Ovary (tissue), 9 donors: ENCODE data around the gene NUDT17. TPM values are rescaled to one million over a fixed set of nuclear protein-coding genes. Genes with fewer than 3 reads are reported as not detected.

ENCODE experiments used
- DNase-seq, 5 donors: peaks; one replicate each; pipeline ENCODE4 v3.0.0-alpha.2; 2019 to 2020
- H3K27ac ChIP-seq, 2 donors: fragments of 200-600 bp; one replicate each; pipeline versions ENCODE4 v1.5.1 to v1.8.0; 2019 to 2022
- H3K27me3 ChIP-seq: fragments of 200-600 bp; one replicate; pipeline ENCODE4 v1.8.0; 2022
- H3K36me3 ChIP-seq: fragments of 200-600 bp; sonication (generic); one replicate; pipeline ENCODE4 v1.5.1; 2019
- H3K4me1 ChIP-seq: one replicate; pipeline ENCODE4 v1.8.1; 2013; ENCODE audit warnings: mild to moderate bottlenecking, moderate library complexity; ENCODE audit not compliant: insufficient read depth
- H3K4me3 ChIP-seq: fragments of 200-600 bp; sonication (generic); one replicate; pipeline ENCODE4 v1.5.1; 2017
- H3K9me3 ChIP-seq, 2 donors: fragments of 200-600 bp in 1 of 2; sonication (generic) in 1 of 2; one replicate each; pipeline versions ENCODE4 v1.5.1 to v1.8.1; 2013 to 2019; ENCODE audit warnings: mild to moderate bottlenecking in 1 of 2, moderate library complexity in 1 of 2
- EP300 ChIP-seq: sonication (generic); formaldehyde crosslinking; IDR thresholded peaks from one replicate; pipeline ENCODE4 v1.6.1; 2017; ENCODE audit warnings: antibody characterized with exemption
- POLR2A ChIP-seq: fragments of 450-650 bp; IDR thresholded peaks from one replicate; pipeline ENCODE4 v1.6.1; 2017; ENCODE audit warnings: antibody characterized with exemption, mild to moderate bottlenecking, moderate library complexity
- WGBS, 3 donors: extraction: QIAGEN DNeasy Blood & Tissue Kit in 1 of 3; methylation state at CpG; one replicate each; pipeline versions ENCODE4 v1.1.5 to v1.1.7; 2013 to 2017; 5-methylcytosine and 5-hydroxymethylcytosine counted together
- intact Hi-C, 4 donors: fragments of 100-400 bp; cut with DNase I; formaldehyde crosslinking; loops; one replicate each; pipeline versions ENCODE4 v1.11.0 to v1.15.1; 2022 to 2023
- polyA plus RNA-seq, 2 donors: library from polyadenylated mRNA; stranded (reverse); fragments of 200-250 nt in 1 of 2; fragments of 350-450 nt in 1 of 2; fragmentation: Illumina TruSeq in 1 of 2; extraction: RNeasy Lipid Tissue Mini Kit (QIAGEN cat#74804) in 1 of 2; gene quantifications; one replicate each; pipeline ENCODE4 v1.2.3, GENCODE V29; 2013 to 2014
- total RNA-seq, 7 donors: library from RNA; depleted of rRNA in 2 of 7; stranded (reverse); fragments of >200 nt in 2 of 7; fragmentation: NEBNext Ultra II Directional in 3 of 7; extraction: Animal tissue kit (Norgen Biotek cat#: 25700) in 3 of 7; gene quantifications; one replicate each; pipeline versions ENCODE4 v1.1.0 to v1.2.4, GENCODE V29; 2016 to 2023
- TF ChIP-seq, protein P1 (sequence below), 3 donors: fragments of 450-650 bp in 2 of 3; fragments of 200-600 bp in 1 of 3; IDR thresholded peaks; one replicate each; pipeline versions ENCODE4 v1.5.1 to v1.8.0; 2016 to 2022; ENCODE audit warnings: antibody characterized with exemption in 3 of 3, mild to moderate bottlenecking in 1 of 3
- donor health status: DM: no; HTN: no; CAD: no; lungs with moderate emphysema.
- donor health status: DM: no; HTN: no; CAD: no.
- donor health status: Bipolar disorder and iron deficiency.
- donor health status: DM: yes; HTN: yes; CAD: no.
- donor health status: DM: no; HTN: no; CAD: no.
- donor health status: DM: yes; HTN: yes; CAD: no.

NUDT17 gene
- total and polyA plus RNA-seq, 9 donors: 2.3 to 5.1 (median 3.5) TPM

DNA sequence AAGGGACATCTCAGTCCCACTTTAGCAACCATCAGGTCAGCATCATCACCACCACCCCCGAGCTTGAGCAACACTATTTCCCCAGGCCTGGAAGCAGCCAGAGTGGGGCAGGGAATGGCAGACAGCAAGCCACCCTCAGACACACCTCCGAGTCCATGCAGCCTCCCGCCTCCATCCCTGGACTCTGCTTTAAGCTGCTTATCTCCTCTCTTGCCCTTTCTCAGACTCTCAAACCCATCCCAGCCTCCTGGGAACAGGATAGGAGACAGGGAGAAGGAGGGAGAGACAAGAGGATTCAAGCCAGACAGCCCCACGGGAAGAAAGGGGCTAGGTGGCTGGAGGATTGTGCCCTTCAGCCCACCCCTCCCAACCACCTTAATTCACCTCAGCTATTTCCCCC is 11.7 kb downstream of the NUDT17 start:
- H3K4me1 ChIP-seq: peaks cover 3% of the 10 kb centered on the region
- H3K36me3 ChIP-seq: no peaks in the 10 kb centered on the region
- no peak overlapping the region for H3K4me3 ChIP-seq
- H3K27me3 ChIP-seq: no peaks in the 10 kb centered on the region
- 68 to 81% (median 78%) methylated on average over 4 of the region's 4 CpGs for WGBS, 3 donors
- intact Hi-C loops: loop anchor here in 1 of 4 donors (10.0 kb wide), 1 partner anchor 48 kb away; no protein-coding TSS in a partner anchor
- H3K9me3 ChIP-seq: no peaks in the 10 kb centered on the region
- TF ChIP-seq EP300 (no peak), POLR2A (no peak)
- TF ChIP-seq, protein P1, sequence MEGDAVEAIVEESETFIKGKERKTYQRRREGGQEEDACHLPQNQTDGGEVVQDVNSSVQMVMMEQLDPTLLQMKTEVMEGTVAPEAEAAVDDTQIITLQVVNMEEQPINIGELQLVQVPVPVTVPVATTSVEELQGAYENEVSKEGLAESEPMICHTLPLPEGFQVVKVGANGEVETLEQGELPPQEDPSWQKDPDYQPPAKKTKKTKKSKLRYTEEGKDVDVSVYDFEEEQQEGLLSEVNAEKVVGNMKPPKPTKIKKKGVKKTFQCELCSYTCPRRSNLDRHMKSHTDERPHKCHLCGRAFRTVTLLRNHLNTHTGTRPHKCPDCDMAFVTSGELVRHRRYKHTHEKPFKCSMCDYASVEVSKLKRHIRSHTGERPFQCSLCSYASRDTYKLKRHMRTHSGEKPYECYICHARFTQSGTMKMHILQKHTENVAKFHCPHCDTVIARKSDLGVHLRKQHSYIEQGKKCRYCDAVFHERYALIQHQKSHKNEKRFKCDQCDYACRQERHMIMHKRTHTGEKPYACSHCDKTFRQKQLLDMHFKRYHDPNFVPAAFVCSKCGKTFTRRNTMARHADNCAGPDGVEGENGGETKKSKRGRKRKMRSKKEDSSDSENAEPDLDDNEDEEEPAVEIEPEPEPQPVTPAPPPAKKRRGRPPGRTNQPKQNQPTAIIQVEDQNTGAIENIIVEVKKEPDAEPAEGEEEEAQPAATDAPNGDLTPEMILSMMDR (IDR thresholded peaks at IDR 0.05): no peak
- no peak for DNase-seq
- H3K27ac ChIP-seq: no peak overlapping the region

DNA sequence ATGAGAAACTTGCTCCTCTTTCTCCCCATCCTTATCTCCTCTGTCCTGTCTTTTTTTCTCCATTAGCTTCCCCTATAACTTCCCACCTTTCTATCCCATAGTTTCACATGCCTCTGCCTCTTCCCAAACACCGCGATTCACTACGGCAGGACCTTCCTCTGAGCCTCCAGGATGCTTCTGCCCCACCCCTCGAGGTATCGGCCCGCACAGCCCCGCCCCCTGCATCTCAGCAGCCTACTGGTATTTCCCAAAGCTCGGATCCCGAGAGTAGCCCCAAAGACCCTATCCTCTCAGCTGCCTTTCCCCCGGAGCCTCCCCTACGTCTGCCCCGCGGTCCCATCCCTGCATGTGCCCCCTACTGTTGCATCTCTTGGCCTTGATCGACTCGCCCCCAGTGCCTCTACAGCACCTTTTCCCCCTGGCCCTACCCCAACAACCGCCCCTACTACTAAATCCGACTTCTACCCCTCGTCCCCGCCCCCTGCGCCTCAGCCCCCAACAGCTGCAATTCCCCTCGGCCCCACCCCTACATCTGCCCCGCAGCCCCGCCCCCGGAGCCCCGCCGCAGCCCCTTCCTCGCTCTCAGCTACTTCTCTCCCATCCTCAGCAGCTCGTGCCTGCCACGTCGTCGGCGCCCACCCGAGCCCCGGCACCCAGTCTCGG is 12.9 kb downstream of the NUDT17 start:
- 0 to 1% (median 1%) methylated on average over 32 to 35 of the region's 35 CpGs for WGBS, 3 donors
- H3K27me3 ChIP-seq: no peaks in the 10 kb centered on the region

DNA sequence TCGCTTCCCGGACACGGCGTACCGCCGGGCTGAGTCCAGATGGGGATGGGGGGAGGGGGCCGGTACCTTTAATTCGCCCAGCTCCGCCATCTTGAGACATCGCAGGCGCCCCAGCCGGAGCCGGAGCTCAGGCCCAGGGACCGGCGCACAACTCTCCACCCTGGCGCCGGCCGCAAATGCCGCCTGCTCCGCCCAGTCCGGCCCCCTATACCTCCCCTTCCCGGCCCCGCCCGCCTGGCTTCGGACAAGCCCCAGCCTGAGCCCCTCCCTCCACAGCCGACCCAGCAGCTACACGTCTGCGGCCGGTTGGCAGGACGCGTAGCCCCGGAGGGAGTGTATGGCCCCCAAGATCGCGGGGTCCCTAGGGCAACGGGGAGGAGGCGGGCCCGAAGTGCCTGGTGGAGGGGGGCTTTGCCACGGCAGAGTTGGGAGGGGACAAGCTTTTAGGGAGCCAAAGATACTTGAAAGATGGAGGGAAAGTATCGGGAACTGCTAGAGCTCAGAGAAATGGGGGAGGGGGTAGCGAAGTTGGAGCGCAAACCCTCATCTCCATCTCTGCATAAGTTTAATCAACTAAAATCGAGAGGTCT is 13.6 kb downstream of the NUDT17 start, which contains the start of gene PIAS3:
TSS of gene PIAS3 (minus strand) at position 181 of the 590 bp plus-strand sequence. CDS start at position 90, 91 bp downstream.
- no peaks in the 10 kb centered on the region for H3K36me3 ChIP-seq
- peak within 1 kb of the TSS; percentile 85 for H3K4me3 ChIP-seq
- H3K9me3 ChIP-seq: no peaks in the 10 kb centered on the region
- H3K4me1 ChIP-seq: peaks cover 3% of the 10 kb centered on the region
- intact Hi-C loops: loop anchor here in 1 of 4 donors (10.0 kb wide), 1 partner anchor 46 kb away; no protein-coding TSS in a partner anchor
- TF ChIP-seq EP300: no peak
- peak; percentile 66 for TF ChIP-seq POLR2A
- TF ChIP-seq, protein P1 (IDR thresholded peaks at IDR 0.05): no peak
- peak within 1 kb of the TSS; percentile 89 for H3K27ac ChIP-seq
- DNase-seq: peak; percentile 93 to 95 (median 95)
- no peaks in the 10 kb centered on the region for H3K27me3 ChIP-seq
- WGBS, 3 donors: 0 to 1% (median 1%) methylated on average over 37 to 42 of the region's 42 CpGs

More for the DNA sequence above, 12.9 kb downstream of the NUDT17 start:
- TF ChIP-seq, protein P1 (IDR thresholded peaks at IDR 0.05): no peak
- TF ChIP-seq EP300: no peak
- TF ChIP-seq POLR2A: no peak
- DNase-seq: peak; percentile 56 to 73 (median 69)
- Histone ChIP-seq H3K4me1 (peaks cover 3% of the 10 kb centered on the region), H3K9me3 (no peaks in the 10 kb centered on the region), H3K27ac (peak overlapping the region; percentile 89), H3K36me3 (no peaks in the 10 kb centered on the region), H3K4me3 (peak overlapping the region; percentile 85)
- intact Hi-C loops: loop anchor here in 1 of 4 donors (10.0 kb wide), 1 partner anchor 46 kb away; no protein-coding TSS in a partner anchor

DNA sequence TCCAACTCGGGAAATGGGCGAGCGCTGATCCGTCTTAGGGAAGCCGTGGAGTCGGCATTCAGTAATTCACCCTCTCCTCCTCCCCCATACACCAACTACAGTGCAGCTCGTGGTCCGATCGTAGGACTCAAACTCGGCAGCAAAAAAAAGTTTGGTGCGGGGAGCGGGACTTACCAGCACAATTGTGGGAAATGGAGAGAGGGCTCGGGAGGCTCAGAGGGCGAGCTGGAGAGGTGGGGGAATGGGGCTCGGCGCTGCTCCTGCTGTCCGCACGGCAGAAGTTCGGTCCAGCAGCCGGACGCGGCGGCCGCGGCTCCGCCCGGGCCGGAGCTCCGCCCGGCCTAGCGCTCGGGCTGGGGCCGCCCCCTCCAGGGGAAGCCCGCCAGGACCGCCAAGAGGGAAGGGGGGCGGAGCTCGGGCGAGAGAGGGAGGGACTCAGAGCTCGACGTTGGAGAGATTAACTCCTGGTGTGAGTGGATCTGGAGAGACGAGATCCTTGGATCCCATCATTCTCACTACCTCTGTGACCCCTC is 14.1 kb downstream of the NUDT17 start:
- no peaks in the 10 kb centered on the region for H3K9me3 ChIP-seq
- H3K4me1 ChIP-seq: peaks cover 3% of the 10 kb centered on the region
- H3K4me3 ChIP-seq: peak overlapping the region; percentile 85
- peak overlapping the region; percentile 89 for H3K27ac ChIP-seq
- H3K27me3 ChIP-seq: no peaks in the 10 kb centered on the region
- TF ChIP-seq EP300 (no peak), POLR2A (peak; percentile 74)
- TF ChIP-seq, protein P1 (IDR thresholded peaks at IDR 0.05): peak in 2 of 3 donors; percentile 13 to 33
- H3K36me3 ChIP-seq: no peaks in the 10 kb centered on the region
- 0 to 1% (median 1%) methylated on average over 41 of the region's 41 CpGs for WGBS, 3 donors
- DNase-seq: peak; percentile 91 to 94 (median 93)
- intact Hi-C loops: loop anchor here in 1 of 4 donors (10.0 kb wide), 1 partner anchor 45 kb away; no protein-coding TSS in a partner anchor
